HFF-Myc (cell line): ENCODE measurements around the gene UQCC2.

Experiments used
- DNase-seq: peaks from one replicate; pipeline ENCODE4 v3.0.0-alpha.2; 2011; ENCODE audit warnings: low read depth; ENCODE audit errors: extremely low read depth
- H3K4me3 ChIP-seq: replicated peaks from 2 replicates; pipeline ENCODE4 v1.5.1; 2011; ENCODE audit warnings: low read depth, mild to moderate bottlenecking, control low read depth, low read length
- TF ChIP-seq, protein P1 (sequence below): IDR thresholded peaks from 2 replicates; pipeline ENCODE4 v1.5.1; 2012; ENCODE audit warnings: mild to moderate bottlenecking, low read depth, low read length, control low read depth; ENCODE audit errors: missing control alignments

Gene UQCC2

DNA sequence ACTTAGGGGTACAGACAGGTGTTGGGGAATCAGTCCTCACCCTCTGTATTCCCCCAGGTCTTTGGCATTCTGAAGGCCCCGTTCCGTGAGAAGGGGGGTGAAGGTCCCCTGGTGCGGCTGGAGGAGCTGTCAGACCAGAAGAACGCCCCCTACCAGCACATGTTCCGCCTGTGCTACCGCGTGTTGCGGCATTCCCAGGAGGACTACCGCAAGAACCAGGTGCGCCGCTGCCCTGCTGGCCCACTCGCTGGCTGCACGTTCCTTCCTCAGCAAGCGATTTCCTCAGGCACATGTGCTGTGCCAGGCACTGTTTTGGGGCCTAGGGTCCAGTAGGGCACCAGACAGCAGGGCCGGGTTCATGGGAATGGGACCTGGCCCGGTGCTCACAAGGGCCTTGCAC is 44.4 kb downstream of the UQCC2 start:
- no peak overlapping the region for H3K4me3 ChIP-seq
- TF ChIP-seq, protein P1, sequence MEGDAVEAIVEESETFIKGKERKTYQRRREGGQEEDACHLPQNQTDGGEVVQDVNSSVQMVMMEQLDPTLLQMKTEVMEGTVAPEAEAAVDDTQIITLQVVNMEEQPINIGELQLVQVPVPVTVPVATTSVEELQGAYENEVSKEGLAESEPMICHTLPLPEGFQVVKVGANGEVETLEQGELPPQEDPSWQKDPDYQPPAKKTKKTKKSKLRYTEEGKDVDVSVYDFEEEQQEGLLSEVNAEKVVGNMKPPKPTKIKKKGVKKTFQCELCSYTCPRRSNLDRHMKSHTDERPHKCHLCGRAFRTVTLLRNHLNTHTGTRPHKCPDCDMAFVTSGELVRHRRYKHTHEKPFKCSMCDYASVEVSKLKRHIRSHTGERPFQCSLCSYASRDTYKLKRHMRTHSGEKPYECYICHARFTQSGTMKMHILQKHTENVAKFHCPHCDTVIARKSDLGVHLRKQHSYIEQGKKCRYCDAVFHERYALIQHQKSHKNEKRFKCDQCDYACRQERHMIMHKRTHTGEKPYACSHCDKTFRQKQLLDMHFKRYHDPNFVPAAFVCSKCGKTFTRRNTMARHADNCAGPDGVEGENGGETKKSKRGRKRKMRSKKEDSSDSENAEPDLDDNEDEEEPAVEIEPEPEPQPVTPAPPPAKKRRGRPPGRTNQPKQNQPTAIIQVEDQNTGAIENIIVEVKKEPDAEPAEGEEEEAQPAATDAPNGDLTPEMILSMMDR: no peak
- no peak for DNase-seq

DNA sequence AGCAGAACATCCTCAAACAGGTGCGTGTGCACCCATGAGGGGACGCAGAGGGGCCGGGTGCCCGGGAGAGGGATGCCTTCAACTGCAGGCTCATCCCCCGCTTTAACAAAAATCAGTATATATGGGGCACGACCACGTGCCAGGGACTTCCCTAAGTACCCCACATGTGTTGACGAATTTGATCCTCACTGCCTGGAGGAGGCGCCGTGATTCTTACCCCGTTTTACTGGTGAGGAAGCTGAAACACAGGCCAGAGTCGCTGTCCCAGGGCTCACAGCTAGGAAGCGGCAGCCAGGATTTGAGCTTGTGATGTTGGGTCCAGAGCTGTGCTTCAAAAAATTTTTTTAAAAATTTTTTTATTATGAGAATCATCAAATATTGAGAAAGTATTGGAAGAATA is 45.5 kb downstream of the UQCC2 start:
- no peak for DNase-seq
- no peak overlapping the region for H3K4me3 ChIP-seq
- TF ChIP-seq, protein P1: no peak

DNA sequence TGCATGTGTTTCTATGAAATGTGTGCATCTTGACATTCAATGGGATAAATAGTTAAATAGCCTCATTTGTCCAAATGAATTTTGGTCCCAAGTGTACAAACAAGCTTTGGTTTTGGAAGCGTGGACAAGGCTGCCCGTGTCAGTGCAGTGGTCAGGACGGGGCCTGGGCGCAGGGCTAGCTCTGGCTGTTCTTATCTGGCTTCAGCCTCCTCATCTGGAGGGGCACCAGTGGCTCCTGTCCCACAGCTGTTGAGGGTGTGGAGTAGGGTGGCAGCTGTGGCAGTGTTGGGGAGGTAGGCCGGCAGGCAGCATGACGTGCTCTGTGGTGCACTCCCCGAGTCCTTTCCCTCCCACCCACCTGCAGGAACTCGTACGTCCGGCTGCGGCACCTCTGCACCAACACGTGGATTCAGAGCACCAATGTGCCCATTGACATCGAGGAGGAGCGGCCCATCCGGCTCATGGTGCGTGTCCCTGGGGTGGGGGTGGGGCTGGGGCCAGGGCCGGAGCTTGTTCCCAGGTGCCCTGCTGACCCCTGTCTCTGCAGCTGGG is 46.9 kb downstream of the UQCC2 start:
- TF ChIP-seq, protein P1: no peak
- no peak overlapping the region for H3K4me3 ChIP-seq
- no peak for DNase-seq

DNA sequence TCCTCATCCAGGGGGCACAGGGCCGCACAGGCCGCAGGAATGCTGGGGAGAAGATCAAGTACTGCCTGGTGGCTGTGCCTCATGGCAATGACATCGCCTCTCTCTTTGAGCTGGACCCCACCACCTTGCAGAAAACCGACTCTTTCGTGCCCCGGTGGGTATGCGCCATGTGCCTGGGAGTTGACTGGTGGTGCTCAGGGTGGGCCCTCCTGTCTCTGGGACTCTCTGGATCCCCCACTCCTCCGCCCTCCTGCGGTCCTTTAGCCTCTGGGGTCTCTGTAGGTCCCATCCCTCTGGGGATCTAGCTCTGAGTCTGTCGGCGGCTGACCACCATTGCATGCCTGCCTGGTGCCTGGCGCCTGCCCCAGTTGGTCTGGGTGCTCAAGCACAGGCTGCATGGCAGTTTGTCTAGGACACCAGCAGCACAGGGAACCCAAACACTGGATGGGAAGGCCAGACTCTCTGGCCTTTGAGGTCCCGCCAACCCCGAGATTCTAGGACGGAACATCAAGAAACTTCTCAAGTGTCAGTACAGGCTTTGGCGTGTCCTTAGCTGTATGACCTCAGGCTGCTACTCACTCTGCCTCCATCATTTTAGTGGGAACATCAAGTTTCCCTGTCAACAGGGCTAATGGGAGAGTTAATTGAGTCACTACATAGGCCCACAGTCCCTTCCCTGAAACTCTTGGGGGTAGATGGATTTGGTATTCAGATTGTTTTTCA is 47.6 kb downstream of the UQCC2 start:
- TF ChIP-seq, protein P1: no peak
- no peak for DNase-seq

DNA sequence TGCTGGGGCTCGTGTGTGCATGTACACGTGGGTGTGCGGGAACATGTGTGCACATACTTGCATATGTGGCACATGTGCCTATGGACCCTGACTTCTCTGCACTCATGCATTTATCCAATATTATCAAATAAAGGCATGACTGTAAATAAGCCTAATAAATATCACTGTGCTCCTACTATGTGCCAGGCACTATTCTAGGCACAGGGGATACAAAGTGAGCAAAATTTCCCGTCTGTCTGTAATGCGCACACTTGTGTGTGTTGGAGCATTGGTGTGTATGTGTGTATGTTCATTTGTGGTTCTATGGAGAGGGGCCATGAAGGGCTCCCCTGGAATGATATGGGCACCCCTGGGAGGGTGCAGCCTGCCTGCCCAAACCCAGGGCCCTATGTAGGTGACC is 48.5 kb downstream of the UQCC2 start:
- no peak for DNase-seq
- TF ChIP-seq, protein P1: no peak
- no peak overlapping the region for H3K4me3 ChIP-seq

More for the DNA sequence above, 47.6 kb downstream of the UQCC2 start:
- no peak overlapping the region for H3K4me3 ChIP-seq

DNA sequence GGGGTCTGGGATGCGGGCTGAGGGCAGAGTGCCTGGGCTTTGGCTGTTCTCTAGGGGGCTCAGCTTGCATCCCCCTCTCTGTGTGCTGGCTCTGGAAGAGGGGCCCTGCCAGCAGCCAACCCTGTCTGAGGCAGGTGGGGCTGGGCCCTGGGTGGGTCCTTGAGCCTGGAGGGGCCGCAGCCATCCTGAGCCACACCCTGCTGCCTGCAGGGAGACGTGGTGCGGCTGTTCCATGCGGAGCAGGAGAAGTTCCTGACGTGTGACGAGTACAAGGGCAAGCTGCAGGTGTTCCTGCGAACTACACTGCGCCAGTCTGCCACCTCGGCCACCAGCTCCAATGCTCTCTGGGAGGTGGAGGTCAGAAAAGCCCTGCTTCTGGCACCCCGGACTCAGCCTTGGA is 49.2 kb downstream of the UQCC2 start:
- TF ChIP-seq, protein P1: no peak
- DNase-seq: no peak
- H3K4me3 ChIP-seq: no peak overlapping the region
